Measurements from ENCODE around the gene PDAP1. TPM values are rescaled to one million over a fixed set of nuclear protein-coding genes. Genes with fewer than 3 reads are reported as not detected.

Gene PDAP1
- polyA plus RNA-seq, 1 experiment = 62.0 TPM

GRCh38 chr7:99403764-99404163 is 4.6 kb downstream of the PDAP1 start:
- DNase-seq (ENCODE audit: low read depth) = no peak
- ChIA-PET CTCF (interaction anchor here (2.2 kb wide), 1 partner anchor 11 kb away, joined by 7 read pairs; no protein-coding TSS in a partner anchor), POLR2A (interaction anchor here (0.5 kb wide), 1 partner anchor 36 kb away, joined by 14 read pairs; no protein-coding TSS in a partner anchor)
- Histone ChIP-seq H3K4me3 (ENCODE audit: low read depth, low read length) (no peak overlapping the region), H3K27me3 (ENCODE audit: control insufficient read depth, insufficient read depth, low read length) (no peaks in the 10 kb centered on the region), H3K36me3 (ENCODE audit: control insufficient read depth, insufficient read depth, low read length) (peaks cover 26% of the 10 kb centered on the region)
- TF ChIP-seq CTCF (IDR thresholded peaks at IDR 0.05; ENCODE audit: insufficient read depth, low read depth, low read length) = no peak

GRCh38 chr7:99402854-99403253 is 5.5 kb downstream of the PDAP1 start:
- H3K27me3 ChIP-seq (ENCODE audit: control insufficient read depth, insufficient read depth, low read length) = no peaks in the 10 kb centered on the region
- peaks cover 30% of the 10 kb centered on the region for H3K36me3 ChIP-seq (ENCODE audit: control insufficient read depth, insufficient read depth, low read length)
- POLR2A ChIA-PET = no interaction called here
- CTCF ChIA-PET = interaction anchor here (2.2 kb wide), 1 partner anchor 10 kb away, joined by 7 read pairs; no protein-coding TSS in a partner anchor
- no peak overlapping the region for H3K4me3 ChIP-seq (ENCODE audit: low read depth, low read length)
- no peak for DNase-seq (ENCODE audit: low read depth)
- no peak for TF ChIP-seq CTCF (IDR thresholded peaks at IDR 0.05; ENCODE audit: insufficient read depth, low read depth, low read length)

- H3K27me3 ChIP-seq (ENCODE audit: control insufficient read depth, insufficient read depth, low read length) = no peaks in the 10 kb centered on the region
- no peak for DNase-seq (ENCODE audit: low read depth)
- TF ChIP-seq CTCF (IDR thresholded peaks at IDR 0.05; ENCODE audit: insufficient read depth, low read depth, low read length) = no peak
- CTCF ChIA-PET = interaction anchor here (0.6 to 0.8 kb wide), 2 partner anchors 9 to 364 kb away, joined by 3 read pairs; no protein-coding TSS in a partner anchor
- no peak overlapping the region for H3K4me3 ChIP-seq (ENCODE audit: low read depth, low read length)
- peaks cover 42% of the 10 kb centered on the region for H3K36me3 ChIP-seq (ENCODE audit: control insufficient read depth, insufficient read depth, low read length)
- POLR2A ChIA-PET = no interaction called here
These were observed 8.8 kb downstream of the PDAP1 start for GRCh38 chr7:99399597-99399996.

GRCh38 chr7:99398891-99399445 is 9.4 kb downstream of the PDAP1 start:
- POLR2A ChIA-PET = no interaction called here
- CTCF ChIA-PET = interaction anchor here (0.6 to 1.0 kb wide), 5 partner anchors 10 to 363 kb away, joined by 3 read pairs; partner anchors contain the start of gene BUD31
- peaks cover 42% of the 10 kb centered on the region for H3K36me3 ChIP-seq (ENCODE audit: control insufficient read depth, insufficient read depth, low read length)
- H3K4me3 ChIP-seq (ENCODE audit: low read depth, low read length) = no peak overlapping the region
- DNase-seq (ENCODE audit: low read depth) = no peak
- TF ChIP-seq CTCF (IDR thresholded peaks at IDR 0.05; ENCODE audit: insufficient read depth, low read depth, low read length) = no peak
- no peaks in the 10 kb centered on the region for H3K27me3 ChIP-seq (ENCODE audit: control insufficient read depth, insufficient read depth, low read length)

GRCh38 chr7:99397297-99397983 is 11.0 kb downstream of the PDAP1 start:
- CTCF ChIA-PET = no interaction called here
- DNase-seq (ENCODE audit: low read depth) = no peak
- TF ChIP-seq CTCF (IDR thresholded peaks at IDR 0.05; ENCODE audit: insufficient read depth, low read depth, low read length) = no peak

More at GRCh38 chr7:99397297-99397983, 11.0 kb downstream of the PDAP1 start:
- Histone ChIP-seq H3K27me3 (ENCODE audit: control insufficient read depth, insufficient read depth, low read length) (no peaks in the 10 kb centered on the region), H3K4me3 (ENCODE audit: low read depth, low read length) (no peak overlapping the region), H3K36me3 (ENCODE audit: control insufficient read depth, insufficient read depth, low read length) (peaks cover 45% of the 10 kb centered on the region)
- POLR2A ChIA-PET = no interaction called here
